H1 (cell line): ENCODE results near the gene ETV7. TPM values are rescaled to one million over a fixed set of nuclear protein-coding genes. Genes with fewer than 3 reads are reported as not detected.

Experiments
- CTCF ChIA-PET: fragments of 300-600 bp; sonication (Branson Sonifier 250); formaldehyde crosslinking; loops from one replicate; lab custom pipeline; 2021; ENCODE audit not compliant: partially characterized antibody; lab: Charles Lee
- POLR2A ChIA-PET: fragments of 300-600 bp; sonication (Branson Sonifier 250); formaldehyde crosslinking; loops from one replicate; lab custom pipeline; 2021; ENCODE audit warnings: inconsistent platforms; ENCODE audit not compliant: partially characterized antibody; lab: Charles Lee
- DNase-seq, 2 experiments: peaks; one replicate each; pipeline versions ENCODE4 v3.0.0 to v3.0.0-alpha.2; 2010 to 2022; ENCODE audit warnings: low spot score in 2 of 2, low read depth in 1 of 2, mixed read lengths in 1 of 2
- FAIRE-seq: peaks from 2 replicates; lab custom pipeline; 2011; peaks lifted over from hg19 to GRCh38; lab: Jason Lieb, UNC
- H2AFZ ChIP-seq: 2 replicates; pipeline ENCODE4 v1.8.1; 2012; ENCODE audit warnings: low read length, inconsistent platforms
- H2AK5ac ChIP-seq: 2 replicates; pipeline ENCODE4 v1.6.1; 2013; ENCODE audit warnings: low read depth, low read length
- H2BK120ac ChIP-seq: replicated peaks from 2 replicates; pipeline ENCODE3; 2013; ENCODE audit warnings: low read depth, low read length, inconsistent platforms
- H2BK12ac ChIP-seq: 2 replicates; pipeline ENCODE4 v1.6.1; 2013; ENCODE audit warnings: low read depth, low read length
- H2BK15ac ChIP-seq: 2 replicates; pipeline ENCODE4 v1.6.1; 2013; ENCODE audit warnings: low read length
- H2BK20ac ChIP-seq: 2 replicates; pipeline ENCODE4 v1.6.1; 2013; ENCODE audit warnings: low read length
- H2BK5ac ChIP-seq: 2 replicates; pipeline ENCODE4 v1.6.1; 2013; ENCODE audit warnings: low read depth, low read length
- H3K14ac ChIP-seq: 2 replicates; pipeline ENCODE4 v1.6.1; 2013; ENCODE audit warnings: inconsistent platforms; ENCODE audit not compliant: insufficient read length
- H3K18ac ChIP-seq: 2 replicates; pipeline ENCODE4 v1.6.1; 2013; ENCODE audit warnings: low read length; ENCODE audit errors: extremely low read depth
- H3K23ac ChIP-seq: 2 replicates; pipeline ENCODE4 v1.6.1; 2013; ENCODE audit warnings: inconsistent platforms; ENCODE audit not compliant: insufficient read length
- H3K23me2 ChIP-seq: 2 replicates; pipeline ENCODE4 v1.6.1; 2013; ENCODE audit warnings: low read depth, low read length
- H3K27ac ChIP-seq: 2 replicates; pipeline ENCODE4 v1.6.1; 2011; ENCODE audit warnings: low read depth, low read length, inconsistent platforms
- H3K27me3 ChIP-seq, 4 experiments: replicated peaks in 1 of 4; 1 replicate in 1 of 4; 2 replicates in 3 of 4; pipeline versions ENCODE4 v1.6.1 to v1.8.1; 2011 to 2013; ENCODE audit warnings: low read length in 3 of 4, mild to moderate bottlenecking in 3 of 4, inconsistent platforms in 2 of 4, mixed read lengths in 2 of 4, moderate library complexity in 1 of 4; ENCODE audit not compliant: control insufficient read depth in 3 of 4, insufficient read depth in 3 of 4; ENCODE audit errors: extremely low read depth in 1 of 4
- H3K36me3 ChIP-seq, 4 experiments: 2 replicates each; pipeline versions ENCODE4 v1.6.1 to v1.8.1; 2011 to 2013; ENCODE audit warnings: mild to moderate bottlenecking in 4 of 4, low read length in 3 of 4, moderate library complexity in 2 of 4, control low read depth in 1 of 4, inconsistent platforms in 1 of 4; ENCODE audit not compliant: insufficient read depth in 4 of 4, control insufficient read depth in 2 of 4
- H3K4ac ChIP-seq: replicated peaks from 2 replicates; pipeline ENCODE3; 2013; ENCODE audit warnings: low read length, low read depth, mixed read lengths, inconsistent platforms; ENCODE audit not compliant: insufficient read length
- H3K4me1 ChIP-seq, 4 experiments: replicated peaks in 1 of 4; 1 replicate in 1 of 4; 2 replicates in 3 of 4; pipeline versions ENCODE4 v1.6.1 to v1.8.1; 2011 to 2013; ENCODE audit warnings: low read length in 3 of 4, inconsistent platforms in 2 of 4, mixed read lengths in 1 of 4; ENCODE audit not compliant: insufficient read depth in 4 of 4, control insufficient read depth in 3 of 4
- H3K4me2 ChIP-seq, 2 experiments: 2 replicates each; pipeline versions ENCODE4 v1.6.1 to v1.8.1; 2011 to 2013; ENCODE audit warnings: low read depth in 2 of 2, low read length in 2 of 2, control low read depth in 1 of 2, inconsistent platforms in 1 of 2, mild to moderate bottlenecking in 1 of 2; ENCODE audit not compliant: insufficient read depth in 1 of 2
- H3K4me3 ChIP-seq, 4 experiments: fragments of 200-600, 300-600 bp in 1 of 4; sonication (generic), shearing (Covaris generic), sonication (Bioruptor Twin) in 1 of 4; 2 replicates each; pipeline versions ENCODE4 v1.5.1 to v1.8.1; 2011 to 2016; ENCODE audit warnings: low read length in 4 of 4, low read depth in 3 of 4, control low read depth in 2 of 4, inconsistent platforms in 2 of 4, mild to moderate bottlenecking in 2 of 4, mixed read lengths in 1 of 4, moderate library complexity in 1 of 4; ENCODE audit not compliant: insufficient read depth in 2 of 4; ENCODE audit errors: extremely low read depth in 1 of 4
- H3K56ac ChIP-seq: replicated peaks from 2 replicates; pipeline ENCODE3; 2013; ENCODE audit warnings: low read depth, mild to moderate bottlenecking, mixed read lengths, low read length, inconsistent platforms; ENCODE audit not compliant: insufficient read length
- H3K79me1 ChIP-seq: 2 replicates; pipeline ENCODE4 v1.6.1; 2013; ENCODE audit warnings: low read depth, low read length, control low read depth
- H3K79me2 ChIP-seq, 2 experiments: 2 replicates each; pipeline versions ENCODE4 v1.6.1 to v1.8.1; 2012 to 2013; ENCODE audit warnings: low read length in 2 of 2, mild to moderate bottlenecking in 2 of 2, inconsistent platforms in 1 of 2; ENCODE audit not compliant: insufficient read depth in 2 of 2, control insufficient read depth in 1 of 2
- H3K9ac ChIP-seq, 4 experiments: replicated peaks in 1 of 4; 1 replicate in 1 of 4; 2 replicates in 3 of 4; pipeline versions ENCODE4 v1.6.1 to v1.8.1; 2011 to 2013; ENCODE audit warnings: low read depth in 3 of 4, low read length in 3 of 4, control low read depth in 2 of 4, mild to moderate bottlenecking in 2 of 4, moderate library complexity in 2 of 4, inconsistent platforms in 1 of 4; ENCODE audit errors: extremely low read depth in 1 of 4
- H3K9me3 ChIP-seq, 2 experiments: 2 replicates each; pipeline versions ENCODE4 v1.6.1 to v1.8.1; 2012 to 2013; ENCODE audit warnings: mild to moderate bottlenecking in 2 of 2, moderate library complexity in 2 of 2, control low read depth in 1 of 2, inconsistent platforms in 1 of 2, low read depth in 1 of 2, low read length in 1 of 2, mixed read lengths in 1 of 2; ENCODE audit not compliant: insufficient read depth in 2 of 2
- H4K20me1 ChIP-seq, 2 experiments: replicated peaks in 1 of 2; 2 replicates each; pipeline versions ENCODE3 to v1.8.1; 2011 to 2013; ENCODE audit warnings: inconsistent platforms in 2 of 2, low read length in 2 of 2, mild to moderate bottlenecking in 1 of 2; ENCODE audit not compliant: insufficient read depth in 2 of 2, control insufficient read depth in 1 of 2
- H4K5ac ChIP-seq: 2 replicates; pipeline ENCODE4 v1.6.1; 2013; ENCODE audit warnings: low read length, low read depth, mixed read lengths, inconsistent platforms; ENCODE audit not compliant: insufficient read length
- H4K8ac ChIP-seq: 2 replicates; pipeline ENCODE4 v1.8.0; 2013; ENCODE audit warnings: mild to moderate bottlenecking, moderate library complexity, low read length, inconsistent platforms; ENCODE audit not compliant: insufficient read depth; ENCODE audit errors: extremely low read depth
- H4K91ac ChIP-seq: replicated peaks from 2 replicates; pipeline ENCODE3; 2013; ENCODE audit warnings: low read length, mixed read lengths, inconsistent platforms; ENCODE audit not compliant: insufficient read length
- EP300 ChIP-seq, 2 experiments: IDR thresholded peaks; 1 replicate in 1 of 2; 2 replicates in 1 of 2; pipeline ENCODE4 v1.6.1; 2011 to 2012; ENCODE audit warnings: low read depth in 2 of 2, low read length in 2 of 2, mild to moderate bottlenecking in 2 of 2, borderline replicate concordance in 1 of 2, inconsistent platforms in 1 of 2, moderate library complexity in 1 of 2
- HDAC6 ChIP-seq: IDR thresholded peaks from one replicate; pipeline ENCODE4 v1.7.1; 2012; ENCODE audit warnings: low read depth, mild to moderate bottlenecking, inconsistent platforms, low read length, moderate library complexity
- JUN ChIP-seq: IDR thresholded peaks from 2 replicates; pipeline ENCODE4 v1.6.1; 2011; ENCODE audit warnings: low read depth, mild to moderate bottlenecking, improper control_type of control experiment, low read length
- PHF8 ChIP-seq: fragments of 200-600 bp; sonication (generic); conservative IDR thresholded peaks from 2 replicates; pipeline ENCODE4 v1.7.1; 2012; ENCODE audit warnings: low read depth, mild to moderate bottlenecking, inconsistent platforms, low read length, moderate library complexity
- POU5F1 ChIP-seq: IDR thresholded peaks from 2 replicates; pipeline ENCODE4 v1.6.1; 2011; ENCODE audit warnings: low read depth, mild to moderate bottlenecking, low read length, moderate library complexity
- TAF7 ChIP-seq: optimal IDR thresholded peaks from 2 replicates; pipeline ENCODE3; 2011; ENCODE audit warnings: low read depth, mild to moderate bottlenecking, inconsistent platforms, low read length, moderate library complexity, borderline replicate concordance
- TCF12 ChIP-seq: IDR thresholded peaks from 2 replicates; pipeline ENCODE4 v1.6.1; 2011; ENCODE audit warnings: low read depth, mild to moderate bottlenecking, low read length
- TEAD4 ChIP-seq: IDR thresholded peaks from 2 replicates; pipeline ENCODE4 v1.6.1; 2012; ENCODE audit warnings: low read depth, low read length, inconsistent platforms, mixed read lengths
- WGBS, 2 experiments: shearing (Covaris generic) in 1 of 2; methylation state at CpG; one replicate each; pipeline versions ENCODE4 v1.1.6 to v1.1.7; 2013 to 2015; ENCODE audit warnings: low lambda C conversion rate in 2 of 2, mixed read lengths in 2 of 2, inconsistent platforms in 1 of 2, low coverage in 1 of 2, missing lambda C conversion rate in 1 of 2; ENCODE audit not compliant: insufficient replicate concordance in 2 of 2, insufficient coverage in 1 of 2, insufficient read length in 1 of 2; ENCODE audit errors: extremely low coverage in 1 of 2, missing lambda C conversion rate in 1 of 2; 5-methylcytosine and 5-hydroxymethylcytosine counted together
- polyA plus RNA-seq, 7 experiments: library from polyadenylated mRNA; depleted of rRNA in 3 of 7; stranded (reverse) in 5 of 7; unstranded in 2 of 7; fragments of >200 nt in 5 of 7; fragments of 200-250 nt in 2 of 7; gene quantifications; 1 replicate in 5 of 7; 2 replicates in 1 of 7; 4 replicates in 1 of 7; pipeline versions ENCODE4 v1.2.1 to v1.2.3, GENCODE V29; 2011 to 2013; ENCODE audit warnings: missing spikeins in 2 of 7, mixed read lengths in 2 of 7
- total RNA-seq: library from RNA; stranded (reverse); fragmentation: NEBNext Ultra II Directional; extraction: Animal tissue kit (Norgen Biotek cat#: 25700); gene quantifications from 2 replicates; pipeline ENCODE4 v1.2.1, GENCODE V29; 2021

Gene ETV7
- total and polyA plus RNA-seq, 2 of the 8 experiments (the other 6 are each of a cell fraction or from before 2014, with no cell fraction given): 0.54 to 2.4 TPM

GRCh38 chr6:36378243-36378920, 9.1 kb downstream of the ETV7 start:
- ChIA-PET POLR2A (no interaction called here), CTCF (no interaction called here)
- Histone ChIP-seq H2BK5ac (no peak overlapping the region), H2BK20ac (no peak overlapping the region), H2BK12ac (no peak overlapping the region), H3K4me1 (peaks cover 0 to 8% (median 5%) of the 10 kb centered on the region in 4 experiments; a peak in 4 of 7 replicates), H3K79me1 (no peaks in the 10 kb centered on the region), H3K9me3 (no peaks in the 10 kb centered on the region), H3K56ac (no peak overlapping the region), H3K23me2 (no peaks in the 10 kb centered on the region), H2AK5ac (no peak overlapping the region), H3K9ac (no peak overlapping the region), H4K5ac (no peak overlapping the region), H2BK15ac (no peak overlapping the region), H2BK120ac (no peak overlapping the region), H3K27ac (no peak overlapping the region), H4K8ac (no peak overlapping the region), H3K4me3 (no peak overlapping the region), H3K4ac (no peak overlapping the region), H3K27me3 (peaks cover 0 to 2% (median 0%) of the 10 kb centered on the region in 4 experiments; a peak in 1 of 7 replicates), H3K14ac (no peak overlapping the region), H3K23ac (no peak overlapping the region), H4K91ac (no peak overlapping the region), H3K4me2 (no peak overlapping the region), H3K18ac (no peak overlapping the region), H3K36me3 (no peaks in the 10 kb centered on the region), H4K20me1 (no peaks in the 10 kb centered on the region), H2AFZ (no peak overlapping the region), H3K79me2 (no peaks in the 10 kb centered on the region)
- 99% methylated on average over 4 of the region's 4 CpGs; no CpG with 5 or more reads in 1 of the 2 experiments for WGBS, 2 experiments
- DNase-seq (no peak), FAIRE-seq (no peak)
- no peak for TF ChIP-seq POU5F1
- TF ChIP-seq TAF7: no peak
- TF ChIP-seq TEAD4: no peak
- no peak for TF ChIP-seq HDAC6
- TF ChIP-seq EP300 (IDR thresholded peaks at IDR 0.05; ENCODE audit: borderline replicate concordance in 1 of 2, low read depth in 2 of 2, low read length in 2 of 2): no peak
- TF ChIP-seq TCF12: no peak
- TF ChIP-seq PHF8: no peak
- TF ChIP-seq JUN: no peak
